Sigmoid colon (tissue), 4 donors: ENCODE results near the gene NACC2.

ENCODE experiments used
- EP300 ChIP-seq, 4 donors: sonication (generic); formaldehyde crosslinking; IDR thresholded peaks; one replicate each; pipeline ENCODE4 v1.6.1; 2017; ENCODE audit warnings: antibody characterized with exemption in 4 of 4
- POLR2A ChIP-seq, 2 donors: fragments of 450-650 bp; IDR thresholded peaks; one replicate each; pipeline ENCODE4 v1.6.1; 2016; ENCODE audit warnings: antibody characterized with exemption in 2 of 2, mild to moderate bottlenecking in 2 of 2, moderate library complexity in 2 of 2
- POLR2AphosphoS5 ChIP-seq, 4 donors: sonication (generic); formaldehyde crosslinking; IDR thresholded peaks; one replicate each; pipeline ENCODE4 v1.6.1; 2017; ENCODE audit warnings: antibody characterized with exemption in 4 of 4
- TF ChIP-seq, protein P1 (sequence below), 4 experiments: fragments of 450-650 bp in 3 of 4; fragments of 200-600 bp in 1 of 4; IDR thresholded peaks; one replicate each; pipeline ENCODE4 v1.5.1; 2016 to 2019; ENCODE audit warnings: antibody characterized with exemption in 4 of 4, mild to moderate bottlenecking in 3 of 4, moderate library complexity in 2 of 4

DNA sequence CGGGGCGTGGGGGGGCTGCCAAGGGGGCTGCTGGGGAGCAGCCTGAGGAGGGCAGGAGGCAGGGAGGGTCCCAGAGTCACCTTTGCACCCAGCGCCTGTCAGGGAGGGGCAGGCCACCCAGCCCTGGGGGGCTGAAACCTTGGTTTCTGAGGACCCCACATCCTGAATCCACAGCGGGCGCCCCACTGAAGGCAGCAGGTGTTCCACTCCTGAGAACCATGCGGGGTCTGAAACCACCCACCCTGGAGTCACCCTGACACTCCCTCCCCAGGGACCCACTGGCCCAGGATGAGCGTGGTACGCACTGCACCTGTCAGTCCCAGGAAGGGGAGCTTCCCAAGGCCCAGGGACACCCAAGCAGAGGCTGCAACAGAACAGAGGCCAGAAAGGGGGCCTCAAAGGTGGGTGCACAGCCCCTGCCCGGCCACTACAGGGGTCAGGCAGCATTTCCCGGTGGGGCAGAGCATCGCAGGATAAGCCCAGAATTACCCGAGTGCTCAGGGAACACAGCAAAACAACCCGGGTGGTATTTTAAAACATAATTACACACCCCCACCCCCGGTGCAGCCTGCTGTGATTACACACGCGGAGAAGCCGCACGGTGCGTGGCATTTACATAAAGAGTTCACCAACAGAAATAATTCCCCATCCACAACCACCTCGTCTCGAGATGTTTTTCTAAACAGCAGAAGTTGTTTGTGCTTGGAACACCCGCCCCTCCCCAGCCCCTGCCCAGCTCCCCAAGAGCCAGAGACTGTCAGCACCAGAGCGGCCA, 76.6 kb downstream of the NACC2 start:
- TF ChIP-seq, protein P1, sequence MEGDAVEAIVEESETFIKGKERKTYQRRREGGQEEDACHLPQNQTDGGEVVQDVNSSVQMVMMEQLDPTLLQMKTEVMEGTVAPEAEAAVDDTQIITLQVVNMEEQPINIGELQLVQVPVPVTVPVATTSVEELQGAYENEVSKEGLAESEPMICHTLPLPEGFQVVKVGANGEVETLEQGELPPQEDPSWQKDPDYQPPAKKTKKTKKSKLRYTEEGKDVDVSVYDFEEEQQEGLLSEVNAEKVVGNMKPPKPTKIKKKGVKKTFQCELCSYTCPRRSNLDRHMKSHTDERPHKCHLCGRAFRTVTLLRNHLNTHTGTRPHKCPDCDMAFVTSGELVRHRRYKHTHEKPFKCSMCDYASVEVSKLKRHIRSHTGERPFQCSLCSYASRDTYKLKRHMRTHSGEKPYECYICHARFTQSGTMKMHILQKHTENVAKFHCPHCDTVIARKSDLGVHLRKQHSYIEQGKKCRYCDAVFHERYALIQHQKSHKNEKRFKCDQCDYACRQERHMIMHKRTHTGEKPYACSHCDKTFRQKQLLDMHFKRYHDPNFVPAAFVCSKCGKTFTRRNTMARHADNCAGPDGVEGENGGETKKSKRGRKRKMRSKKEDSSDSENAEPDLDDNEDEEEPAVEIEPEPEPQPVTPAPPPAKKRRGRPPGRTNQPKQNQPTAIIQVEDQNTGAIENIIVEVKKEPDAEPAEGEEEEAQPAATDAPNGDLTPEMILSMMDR (IDR thresholded peaks at IDR 0.05): no peak
- TF ChIP-seq POLR2A (IDR thresholded peaks at IDR 0.05) (no peak), EP300 (IDR thresholded peaks at IDR 0.05) (no peak), POLR2AphosphoS5 (IDR thresholded peaks at IDR 0.05) (no peak)
